CD14-positive monocyte (primary cell): ENCODE data around the gene FAM184A. TPM values are rescaled to one million over a fixed set of nuclear protein-coding genes. Genes with fewer than 3 reads are reported as not detected.
"Not testable (repeated sequence)": the region's sequence is repeated elsewhere in the genome, so short reads cannot be mapped to it uniquely, and the experiment has no call there.

Experiments
- DNase-seq, 3 donors: peaks; one replicate each; pipeline ENCODE4 v3.0.0-alpha.2; 2011 to 2022
- H2AFZ ChIP-seq: 2 replicates; pipeline ENCODE4 v1.6.0; 2012; ENCODE audit warnings: mild to moderate bottlenecking, low read depth, low read length, inconsistent platforms; ENCODE audit not compliant: insufficient read depth, poor library complexity, severe bottlenecking
- H3K27ac ChIP-seq, 2 donors: 1 replicate in 1 of 2; 2 replicates in 1 of 2; pipeline ENCODE4 v1.5.1; 2012 to 2013; ENCODE audit warnings: low read length in 2 of 2, control low read depth in 1 of 2, inconsistent platforms in 1 of 2, low read depth in 1 of 2, mild to moderate bottlenecking in 1 of 2
- H3K27me3 ChIP-seq, 2 donors: one replicate each; pipeline versions ENCODE4 v1.6.0 to v1.6.1; 2011 to 2013; ENCODE audit warnings: low read length in 2 of 2; ENCODE audit not compliant: control insufficient read depth in 2 of 2, insufficient read depth in 2 of 2
- H3K36me3 ChIP-seq, 2 donors: replicated peaks in 1 of 2; 1 replicate in 1 of 2; 2 replicates in 1 of 2; pipeline versions ENCODE4 v1.5.1 to v1.6.1; 2012 to 2013; ENCODE audit warnings: low read length in 2 of 2, control low read depth in 1 of 2, inconsistent platforms in 1 of 2, mild to moderate bottlenecking in 1 of 2; ENCODE audit not compliant: insufficient read depth in 2 of 2, control insufficient read depth in 1 of 2
- H3K4me1 ChIP-seq, 2 donors: 1 replicate in 1 of 2; 2 replicates in 1 of 2; pipeline versions ENCODE4 v1.5.1 to v1.6.1; 2012 to 2013; ENCODE audit warnings: low read length in 2 of 2, control low read depth in 1 of 2, inconsistent platforms in 1 of 2, mild to moderate bottlenecking in 1 of 2, moderate library complexity in 1 of 2; ENCODE audit not compliant: insufficient read depth in 2 of 2, control insufficient read depth in 1 of 2
- H3K4me2 ChIP-seq: replicated peaks from 2 replicates; pipeline ENCODE3; 2012; ENCODE audit warnings: low read length, moderate library complexity, mild to moderate bottlenecking; ENCODE audit not compliant: poor library complexity, severe bottlenecking; ENCODE audit errors: extremely low read depth
- H3K4me3 ChIP-seq, 3 experiments: fragments of 200-600 bp in 1 of 3; sonication (generic) in 1 of 3; replicated peaks in 1 of 3; 1 replicate in 2 of 3; 2 replicates in 1 of 3; pipeline ENCODE4 v1.5.1; 2011 to 2013; ENCODE audit warnings: low read length in 3 of 3, mild to moderate bottlenecking in 3 of 3, control low read depth in 2 of 3, low read depth in 2 of 3, inconsistent platforms in 1 of 3, moderate library complexity in 1 of 3
- H3K79me2 ChIP-seq: 2 replicates; pipeline ENCODE4 v1.6.0; 2012; ENCODE audit warnings: mild to moderate bottlenecking, control low read depth, inconsistent platforms, low read length, moderate library complexity; ENCODE audit not compliant: insufficient read depth
- H3K9ac ChIP-seq: 2 replicates; pipeline ENCODE4 v1.6.0; 2017; ENCODE audit warnings: low read length, mild to moderate bottlenecking; ENCODE audit not compliant: insufficient read depth, poor library complexity, severe bottlenecking
- H3K9me3 ChIP-seq, 2 donors: replicated peaks in 1 of 2; 1 replicate in 1 of 2; 2 replicates in 1 of 2; pipeline versions ENCODE4 v1.5.1 to v1.6.1; 2012 to 2013; ENCODE audit warnings: low read length in 2 of 2, control low read depth in 1 of 2; ENCODE audit not compliant: control insufficient read depth in 1 of 2, insufficient read depth in 1 of 2
- H4K20me1 ChIP-seq: 2 replicates; pipeline ENCODE4 v1.6.0; 2012; ENCODE audit warnings: mild to moderate bottlenecking, low read length, control low read depth, moderate library complexity; ENCODE audit not compliant: insufficient read depth
- H3K27ac Mint-ChIP-seq, 7 donors: one replicate each; pipeline ENCODE4 v1.8.0; 2020; ENCODE audit warnings: mild to moderate bottlenecking in 7 of 7, mixed read lengths in 7 of 7, moderate library complexity in 6 of 7, inconsistent platforms in 2 of 7
- H3K27me3 Mint-ChIP-seq, 3 donors: one replicate each; pipeline ENCODE4 v1.8.0; 2021 to 2022; ENCODE audit warnings: low read depth in 3 of 3, mild to moderate bottlenecking in 3 of 3, mixed read lengths in 3 of 3, moderate library complexity in 3 of 3, inconsistent platforms in 1 of 3
- H3K36me3 Mint-ChIP-seq, 2 donors: one replicate each; pipeline ENCODE4 v1.8.0; 2020; ENCODE audit warnings: mixed read lengths in 2 of 2, inconsistent platforms in 1 of 2, mild to moderate bottlenecking in 1 of 2
- H3K4me1 Mint-ChIP-seq: one replicate; pipeline ENCODE4 v1.8.0; 2020; ENCODE audit warnings: mild to moderate bottlenecking, mixed read lengths
- H3K4me3 Mint-ChIP-seq, 2 donors: one replicate each; pipeline ENCODE4 v1.8.0; 2020; ENCODE audit warnings: mild to moderate bottlenecking in 2 of 2, mixed read lengths in 2 of 2, moderate library complexity in 1 of 2
- H3K9me3 Mint-ChIP-seq, 7 donors: one replicate each; pipeline ENCODE4 v1.8.0; 2020 to 2022; ENCODE audit warnings: mixed read lengths in 7 of 7, mild to moderate bottlenecking in 6 of 7, moderate library complexity in 6 of 7, inconsistent platforms in 2 of 7
- WGBS: methylation state at CpG from one replicate; pipeline ENCODE4 v1.1.5; 2013; ENCODE audit warnings: missing lambda C conversion rate; ENCODE audit not compliant: insufficient coverage; 5-methylcytosine and 5-hydroxymethylcytosine counted together
- intact Hi-C, 2 donors: fragments of 100-400 bp; cut with micrococcal nuclease; formaldehyde crosslinking; loops; one replicate each; pipeline versions ENCODE4 v1.15.0 to v1.15.1; 2023
- polyA plus RNA-seq, 3 donors: library from polyadenylated mRNA; depleted of rRNA in 1 of 3; unstranded in 2 of 3; stranded (reverse) in 1 of 3; fragments of 300-500 nt in 2 of 3; fragments of >200 nt in 1 of 3; fragmentation: Illumina TruSeq in 2 of 3; gene quantifications; 1 replicate in 2 of 3; 2 replicates in 1 of 3; pipeline ENCODE4 v1.2.3, GENCODE V29; 2012 to 2021
- TF ChIP-seq, protein P1 (sequence below): fragments of 200-600 bp; IDR thresholded peaks from one replicate; pipeline ENCODE4 v1.8.0; 2022; ENCODE audit warnings: antibody characterized with exemption, mild to moderate bottlenecking

The FAM184A gene
- polyA plus RNA-seq, 3 donors, result not detected

DNA sequence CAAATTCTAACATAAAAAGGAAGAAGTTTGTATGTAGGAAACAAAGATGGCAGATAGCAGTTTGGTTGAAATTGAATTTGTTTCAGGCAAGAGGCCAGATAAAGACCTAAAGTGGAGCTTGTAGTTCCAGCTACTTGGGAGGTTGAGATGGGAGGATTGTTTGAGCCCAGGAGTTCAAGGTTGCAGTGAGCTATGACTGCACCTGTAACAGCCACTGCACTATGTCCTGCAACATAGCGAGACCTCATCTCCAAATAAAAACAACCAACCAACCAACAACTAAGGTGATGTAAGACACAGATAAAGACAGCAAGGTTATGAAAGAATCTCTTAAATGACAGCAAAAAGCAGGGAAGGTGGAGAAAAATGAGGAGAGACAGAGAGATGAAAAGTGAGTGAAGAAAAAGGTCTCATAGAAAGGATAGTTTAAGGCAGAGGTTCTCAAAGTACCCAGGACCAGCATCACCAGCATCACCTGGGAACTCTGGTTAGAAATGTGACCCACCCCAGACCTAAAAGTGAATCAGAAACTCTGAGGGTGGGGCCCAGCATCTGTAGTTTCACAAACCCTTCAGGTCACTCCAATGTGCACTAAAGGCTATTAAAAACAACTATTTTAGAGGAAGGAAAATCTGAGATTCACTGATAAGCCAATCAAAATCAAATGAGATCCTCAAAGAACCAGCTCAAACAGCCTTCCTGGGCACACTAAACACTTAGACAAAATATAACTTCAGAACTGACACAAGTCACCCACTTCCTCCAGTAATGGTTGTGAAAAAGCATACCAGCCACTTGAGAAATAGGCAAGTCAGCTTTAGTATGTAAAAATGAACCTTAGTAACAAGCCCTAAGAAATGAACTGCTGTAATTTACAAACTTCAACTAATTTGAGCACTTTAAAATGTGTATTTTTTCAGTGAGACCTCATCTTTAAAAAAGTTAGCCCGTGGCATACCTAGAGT is 57.6 kb downstream of the FAM184A start:
- Histone ChIP-seq H3K9me3 (no peaks in the 10 kb centered on the region), H2AFZ (no peak overlapping the region), H3K4me2 (no peak overlapping the region), H3K4me3 (no peak overlapping the region), H3K27ac (no peak overlapping the region), H3K9ac (no peak overlapping the region), H3K79me2 (no peaks in the 10 kb centered on the region), H3K36me3 (no peaks in the 10 kb centered on the region), H3K4me1 (no peaks in the 10 kb centered on the region), H4K20me1 (no peaks in the 10 kb centered on the region), H3K27me3 (no peaks in the 10 kb centered on the region)
- TF ChIP-seq, protein P1, sequence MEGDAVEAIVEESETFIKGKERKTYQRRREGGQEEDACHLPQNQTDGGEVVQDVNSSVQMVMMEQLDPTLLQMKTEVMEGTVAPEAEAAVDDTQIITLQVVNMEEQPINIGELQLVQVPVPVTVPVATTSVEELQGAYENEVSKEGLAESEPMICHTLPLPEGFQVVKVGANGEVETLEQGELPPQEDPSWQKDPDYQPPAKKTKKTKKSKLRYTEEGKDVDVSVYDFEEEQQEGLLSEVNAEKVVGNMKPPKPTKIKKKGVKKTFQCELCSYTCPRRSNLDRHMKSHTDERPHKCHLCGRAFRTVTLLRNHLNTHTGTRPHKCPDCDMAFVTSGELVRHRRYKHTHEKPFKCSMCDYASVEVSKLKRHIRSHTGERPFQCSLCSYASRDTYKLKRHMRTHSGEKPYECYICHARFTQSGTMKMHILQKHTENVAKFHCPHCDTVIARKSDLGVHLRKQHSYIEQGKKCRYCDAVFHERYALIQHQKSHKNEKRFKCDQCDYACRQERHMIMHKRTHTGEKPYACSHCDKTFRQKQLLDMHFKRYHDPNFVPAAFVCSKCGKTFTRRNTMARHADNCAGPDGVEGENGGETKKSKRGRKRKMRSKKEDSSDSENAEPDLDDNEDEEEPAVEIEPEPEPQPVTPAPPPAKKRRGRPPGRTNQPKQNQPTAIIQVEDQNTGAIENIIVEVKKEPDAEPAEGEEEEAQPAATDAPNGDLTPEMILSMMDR, result no peak
- Mint-ChIP-seq H3K27ac (no peak overlapping the region), H3K4me3 (no peak overlapping the region), H3K36me3 (no peaks in the 10 kb centered on the region), H3K27me3 (no peaks in the 10 kb centered on the region), H3K4me1 (no peaks in the 10 kb centered on the region), H3K9me3 (peaks cover 0 to 7% (median 2%) of the 10 kb centered on the region in 7 donors)
- no peak for DNase-seq
- intact Hi-C loops, result no loop called here
- WGBS, result no CpG with 5 or more reads among the region's 2 CpGs

DNA sequence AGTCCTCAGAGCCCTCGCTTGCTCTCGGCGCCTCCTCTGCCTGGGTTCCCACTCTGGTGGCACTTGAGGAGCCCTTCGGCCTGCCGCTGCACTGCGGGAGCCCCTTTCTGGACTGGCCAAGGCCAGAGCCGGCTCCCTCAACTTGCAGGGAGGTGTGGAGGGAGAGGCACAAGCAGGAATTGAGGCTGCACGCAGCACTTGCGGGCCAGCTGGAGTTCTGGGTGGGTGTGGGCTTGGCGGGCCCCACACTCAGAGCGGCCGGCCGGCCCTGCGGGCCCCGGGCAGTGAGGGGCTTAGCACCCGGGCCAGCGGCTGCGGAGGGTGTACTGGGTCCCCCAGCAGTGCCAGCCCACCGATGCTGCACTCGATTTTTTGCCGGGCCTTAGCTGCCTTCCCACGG is 63.3 kb downstream of the FAM184A start:
- H4K20me1 ChIP-seq, H3K27me3 ChIP-seq, H3K4me3 ChIP-seq, H3K79me2 ChIP-seq, H2AFZ ChIP-seq, H3K4me2 ChIP-seq, H3K4me1 ChIP-seq, H3K27me3 Mint-ChIP-seq, H3K27ac Mint-ChIP-seq, H3K27ac ChIP-seq, intact Hi-C loops, H3K36me3 ChIP-seq, DNase-seq, H3K36me3 Mint-ChIP-seq, H3K4me3 Mint-ChIP-seq, H3K9ac ChIP-seq, H3K4me1 Mint-ChIP-seq, H3K9me3 ChIP-seq: not testable (repeated sequence)
- H3K9me3 Mint-ChIP-seq, result peaks cover 0 to 13% (median 2%) of the 10 kb centered on the region in 7 donors
- WGBS, result 98% methylated on average over 18 of the region's 22 CpGs
